Activated CD4-positive, alpha-beta T cell treated with anti-CD3 and anti-CD28 coated beads, Interleukin-2, Interleukin-6, amounts not matched to agents 100 ng/mL and 50 ng/mL, durations not matched to agents 16 hours and 8 hours (primary cell): Measurements from ENCODE around the gene PALM3.
"Not testable (repeated sequence)": the region's sequence is repeated elsewhere in the genome, so short reads cannot be mapped to it uniquely, and the experiment has no call there.

ENCODE experiments used
- DNase-seq: peaks from one replicate; pipeline ENCODE4 v3.0.0-alpha.2; 2020

PALM3 gene

GRCh38 chr19:14028901-14029300, 33.0 kb downstream of the PALM3 start:
- no peak for DNase-seq

- no peak for DNase-seq
Observed at GRCh38 chr19:14027856-14028450, 33.9 kb downstream of the PALM3 start, which contains the start of gene RLN3. Gene RLN3 (plus strand): TSS chr19:14028148. CDS start chr19:14028205, 57 bp downstream.

GRCh38 chr19:14026652-14027192, 35.2 kb downstream of the PALM3 start:
- not testable (repeated sequence) for DNase-seq

GRCh38 chr19:14023404-14024235, 38.3 kb downstream of the PALM3 start:
- peak; percentile 35 for DNase-seq

- DNase-seq, result no peak
Observed at GRCh38 chr19:14022469-14022868, 39.4 kb downstream of the PALM3 start.

- DNase-seq, result no peak
Observed at GRCh38 chr19:14021474-14021873, 40.4 kb downstream of the PALM3 start.

- DNase-seq, result not testable (repeated sequence)
Observed at GRCh38 chr19:14019739-14020138, 42.1 kb downstream of the PALM3 start.

GRCh38 chr19:14019100-14019499, 42.8 kb downstream of the PALM3 start:
- no peak for DNase-seq

GRCh38 chr19:14015524-14016035, 46.3 kb downstream of the PALM3 start:
- DNase-seq, result no peak

GRCh38 chr19:14012378-14012915, 49.4 kb downstream of the PALM3 start:
- DNase-seq, result no peak

GRCh38 chr19:14006766-14007562, 54.9 kb downstream of the PALM3 start:
- no peak for DNase-seq

GRCh38 chr19:14006085-14006765, 55.7 kb downstream of the PALM3 start, which contains the start of gene RFX1:
Gene RFX1 (minus strand): TSS chr19:14006320. CDS start chr19:13993843, 12,477 bp downstream.
- DNase-seq, result peak; percentile 99

GRCh38 chr19:14005349-14006084, 56.4 kb downstream of the PALM3 start:
- peak; percentile 97 for DNase-seq

GRCh38 chr19:14004619-14005348, 57.1 kb downstream of the PALM3 start:
- peak; percentile 27 for DNase-seq
